ENCODE data around the gene FRAS1. TPM values are rescaled to one million over a fixed set of nuclear protein-coding genes. Genes with fewer than 3 reads are reported as not detected.

Gene FRAS1
- total RNA-seq, 1 donor from 2014 or later, result 28.4 TPM

GRCh38 chr4:78214078-78214477 lies 157.0 kb downstream of the FRAS1 start:
- H3K4me3 ChIP-seq (ENCODE audit: low read depth, low read length), result no peak overlapping the region
- no peak for DNase-seq (ENCODE audit: low read depth)
- H3K27me3 ChIP-seq (ENCODE audit: control insufficient read depth, insufficient read depth, low read length), result no peaks in the 10 kb centered on the region
- TF ChIP-seq CTCF (IDR thresholded peaks at IDR 0.05; ENCODE audit: insufficient read depth, low read length, poor library complexity, severe bottlenecking), result no peak
- no peaks in the 10 kb centered on the region for H3K36me3 ChIP-seq (ENCODE audit: control insufficient read depth, insufficient read depth, low read length)

GRCh38 chr4:78217557-78217956 lies 160.4 kb downstream of the FRAS1 start:
- Histone ChIP-seq H3K36me3 (ENCODE audit: control insufficient read depth, insufficient read depth, low read length) (no peaks in the 10 kb centered on the region), H3K27me3 (ENCODE audit: control insufficient read depth, insufficient read depth, low read length) (no peaks in the 10 kb centered on the region), H3K4me3 (ENCODE audit: low read depth, low read length) (no peak overlapping the region)
- TF ChIP-seq CTCF (IDR thresholded peaks at IDR 0.05; ENCODE audit: insufficient read depth, low read length, poor library complexity, severe bottlenecking), result no peak
- no peak for DNase-seq (ENCODE audit: low read depth)

- Histone ChIP-seq H3K4me3 (ENCODE audit: low read depth, low read length) (no peak overlapping the region), H3K36me3 (ENCODE audit: control insufficient read depth, insufficient read depth, low read length) (no peaks in the 10 kb centered on the region), H3K27me3 (ENCODE audit: control insufficient read depth, insufficient read depth, low read length) (no peaks in the 10 kb centered on the region)
- TF ChIP-seq CTCF (IDR thresholded peaks at IDR 0.05; ENCODE audit: insufficient read depth, low read length, poor library complexity, severe bottlenecking), result no peak
- no peak for DNase-seq (ENCODE audit: low read depth)
Observed at GRCh38 chr4:78218260-78218659, 161.1 kb downstream of the FRAS1 start.

GRCh38 chr4:78219825-78220224 lies 162.7 kb downstream of the FRAS1 start:
- Histone ChIP-seq H3K27me3 (ENCODE audit: control insufficient read depth, insufficient read depth, low read length) (no peaks in the 10 kb centered on the region), H3K36me3 (ENCODE audit: control insufficient read depth, insufficient read depth, low read length) (no peaks in the 10 kb centered on the region), H3K4me3 (ENCODE audit: low read depth, low read length) (no peak overlapping the region)
- DNase-seq (ENCODE audit: low read depth), result no peak
- no peak for TF ChIP-seq CTCF (IDR thresholded peaks at IDR 0.05; ENCODE audit: insufficient read depth, low read length, poor library complexity, severe bottlenecking)

- Histone ChIP-seq H3K27me3 (ENCODE audit: control insufficient read depth, insufficient read depth, low read length) (no peaks in the 10 kb centered on the region), H3K36me3 (ENCODE audit: control insufficient read depth, insufficient read depth, low read length) (no peaks in the 10 kb centered on the region), H3K4me3 (ENCODE audit: low read depth, low read length) (no peak overlapping the region)
- no peak for TF ChIP-seq CTCF (IDR thresholded peaks at IDR 0.05; ENCODE audit: insufficient read depth, low read length, poor library complexity, severe bottlenecking)
- no peak for DNase-seq (ENCODE audit: low read depth)
Observed at GRCh38 chr4:78220283-78220682, 163.2 kb downstream of the FRAS1 start.

- H3K4me3 ChIP-seq (ENCODE audit: low read depth, low read length), result no peak overlapping the region
- no peaks in the 10 kb centered on the region for H3K27me3 ChIP-seq (ENCODE audit: control insufficient read depth, insufficient read depth, low read length)
- H3K36me3 ChIP-seq (ENCODE audit: control insufficient read depth, insufficient read depth, low read length), result no peaks in the 10 kb centered on the region
- DNase-seq (ENCODE audit: low read depth), result no peak
- TF ChIP-seq CTCF (IDR thresholded peaks at IDR 0.05; ENCODE audit: insufficient read depth, low read length, poor library complexity, severe bottlenecking), result no peak
Observed at GRCh38 chr4:78222575-78223186, 165.6 kb downstream of the FRAS1 start.
